Right cardiac atrium (tissue), 5 donors: Measurements from ENCODE around the gene MAP3K2. TPM values are rescaled to one million over a fixed set of nuclear protein-coding genes. Genes with fewer than 3 reads are reported as not detected.

Source experiments
- ATAC-seq, 2 donors: fragments of 200-7000 bp; cut with Tn5 transposase; one replicate each; pipeline versions ENCODE4 v1.8.0 to v1.9.1; 2020; ENCODE audit warnings: moderate library complexity in 2 of 2, mild to moderate bottlenecking in 1 of 2
- DNase-seq, 3 donors: peaks; one replicate each; pipeline ENCODE4 v3.0.0-alpha.2; 2020
- H3K27ac ChIP-seq: one replicate; pipeline ENCODE4 v1.5.1; 2013; ENCODE audit warnings: mild to moderate bottlenecking, low read length, control low read depth, moderate library complexity
- H3K27me3 ChIP-seq: one replicate; pipeline ENCODE4 v1.6.1; 2013; ENCODE audit not compliant: control insufficient read depth, insufficient read depth
- H3K4me1 ChIP-seq: one replicate; pipeline ENCODE4 v1.6.1; 2013; ENCODE audit warnings: low read length; ENCODE audit not compliant: control insufficient read depth, insufficient read depth
- H3K4me3 ChIP-seq: one replicate; pipeline ENCODE4 v1.5.1; 2013; ENCODE audit warnings: low read length, control low read depth
- H3K9me3 ChIP-seq: one replicate; pipeline ENCODE4 v1.6.1; 2013; ENCODE audit warnings: low read length; ENCODE audit not compliant: control insufficient read depth
- WGBS: extraction: QIAGEN DNeasy Blood & Tissue Kit; methylation state at CpG from one replicate; pipeline ENCODE4 v1.1.7; 2013; 5-methylcytosine and 5-hydroxymethylcytosine counted together
- intact Hi-C, 4 donors: fragments of 100-400 bp; cut with DNase I; formaldehyde crosslinking; loops; one replicate each; pipeline versions ENCODE4 v1.11.0 to v1.14.0; 2022 to 2023
- polyA plus RNA-seq: library from polyadenylated mRNA; stranded (reverse); fragments of 200-250 nt; gene quantifications from one replicate; pipeline ENCODE4 v1.2.3, GENCODE V29; 2013
- total RNA-seq, 4 donors: library from RNA; stranded (reverse); fragmentation: NEBNext Ultra II Directional; extraction: Animal tissue kit (Norgen Biotek cat#: 25700); gene quantifications; one replicate each; pipeline ENCODE4 v1.2.1, GENCODE V29; 2021
- donor health status: healthy with polysubstance abuse.
- donor health status: DM: no; HTN: yes; CAD: no.
- donor health status: DM: no; HTN: no; CAD: no.
- donor health status: DM: no; HTN: yes; CAD: no; lungs with severe emphysema.
- donor health status: DM: yes; HTN: yes; CAD: no.

The MAP3K2 gene
- total and polyA plus RNA-seq, 5 donors, result 4.3 to 34.3 (median 30.7) TPM

GRCh38 chr2:127405255-127405610, 17.5 kb upstream of the MAP3K2 start:
- Histone ChIP-seq H3K9me3 (no peaks in the 10 kb centered on the region), H3K4me3 (no peak overlapping the region), H3K4me1 (peaks cover 2% of the 10 kb centered on the region), H3K27ac (no peak overlapping the region), H3K27me3 (no peaks in the 10 kb centered on the region)
- WGBS, result 46% methylated on average over 3 of the region's 3 CpGs
- intact Hi-C loops, result no loop called here
- ATAC-seq (no peak), DNase-seq (no peak)

GRCh38 chr2:127404466-127405254, 16.9 kb upstream of the MAP3K2 start:
- 84% methylated on average over 7 of the region's 7 CpGs for WGBS
- Histone ChIP-seq H3K27me3 (no peaks in the 10 kb centered on the region), H3K4me3 (no peak overlapping the region), H3K9me3 (no peaks in the 10 kb centered on the region), H3K4me1 (peaks cover 2% of the 10 kb centered on the region), H3K27ac (no peak overlapping the region)
- intact Hi-C loops, result no loop called here
- ATAC-seq (no peak), DNase-seq (peak in 1 of 3 donors; percentile 21)

- Histone ChIP-seq H3K4me1 (peaks cover 2% of the 10 kb centered on the region), H3K9me3 (no peaks in the 10 kb centered on the region), H3K4me3 (no peak overlapping the region), H3K27ac (no peak overlapping the region), H3K27me3 (no peaks in the 10 kb centered on the region)
- WGBS, result 79% methylated on average over 3 of the region's 3 CpGs
- no peak for ATAC-seq
- peak in 1 of 3 donors; percentile 28 for DNase-seq
- intact Hi-C loops, result no loop called here
Observed at GRCh38 chr2:127403460-127403859, 15.7 kb upstream of the MAP3K2 start.

GRCh38 chr2:127401757-127402695, 14.3 kb upstream of the MAP3K2 start:
- Histone ChIP-seq H3K4me1 (peaks cover 10% of the 10 kb centered on the region), H3K27me3 (no peaks in the 10 kb centered on the region), H3K27ac (no peak overlapping the region), H3K4me3 (no peak overlapping the region), H3K9me3 (no peaks in the 10 kb centered on the region)
- WGBS, result 80% methylated on average over 11 of the region's 11 CpGs
- intact Hi-C loops, result no loop called here
- DNase-seq (no peak), ATAC-seq (peak in 1 of 2 donors; percentile 9)

- Histone ChIP-seq H3K4me1 (peaks cover 10% of the 10 kb centered on the region), H3K4me3 (no peak overlapping the region), H3K27me3 (no peaks in the 10 kb centered on the region), H3K9me3 (no peaks in the 10 kb centered on the region), H3K27ac (no peak overlapping the region)
- 49% methylated on average over 39 of the region's 39 CpGs for WGBS
- peak in 2 of 3 donors; percentile 71 to 73 for DNase-seq
- ATAC-seq, result peak; percentile 28 to 33
- intact Hi-C loops, result no loop called here
Observed at GRCh38 chr2:127400897-127401756, 13.4 kb upstream of the MAP3K2 start.

GRCh38 chr2:127400533-127400896, 12.7 kb upstream of the MAP3K2 start:
- Histone ChIP-seq H3K9me3 (no peaks in the 10 kb centered on the region), H3K27me3 (no peaks in the 10 kb centered on the region), H3K4me3 (no peak overlapping the region), H3K4me1 (peaks cover 8% of the 10 kb centered on the region), H3K27ac (no peak overlapping the region)
- intact Hi-C loops, result no loop called here
- DNase-seq, result no peak
- ATAC-seq, result no peak
- 73% methylated on average over 9 of the region's 9 CpGs for WGBS

GRCh38 chr2:127398239-127398590, 10.4 kb upstream of the MAP3K2 start:
- H3K27me3 ChIP-seq, result no peaks in the 10 kb centered on the region
- peaks cover 8% of the 10 kb centered on the region for H3K4me1 ChIP-seq
- intact Hi-C loops, result no loop called here
- ATAC-seq, result peak; percentile 84 to 96
- 12% methylated on average over 4 of the region's 4 CpGs for WGBS
- H3K27ac ChIP-seq, result no peak overlapping the region
- DNase-seq, result peak; percentile 89 to 95 (median 91)
- no peak overlapping the region for H3K4me3 ChIP-seq
- H3K9me3 ChIP-seq, result no peaks in the 10 kb centered on the region

GRCh38 chr2:127397568-127398238, 9.9 kb upstream of the MAP3K2 start:
- intact Hi-C loops, result no loop called here
- 84% methylated on average over 9 of the region's 9 CpGs for WGBS
- Histone ChIP-seq H3K9me3 (no peaks in the 10 kb centered on the region), H3K4me1 (peaks cover 8% of the 10 kb centered on the region), H3K27ac (no peak overlapping the region), H3K4me3 (no peak overlapping the region), H3K27me3 (no peaks in the 10 kb centered on the region)
- DNase-seq (no peak), ATAC-seq (peak in 1 of 2 donors; percentile 15)

- DNase-seq (no peak), ATAC-seq (no peak)
- whole genome bisulfite sequencing, result 68% methylated on average over 3 of the region's 3 CpGs
- H3K4me3 ChIP-seq, result no peak overlapping the region
- H3K9me3 ChIP-seq, result no peaks in the 10 kb centered on the region
- H3K27ac ChIP-seq, result no peak overlapping the region
- intact Hi-C loops, result no loop called here
- peaks cover 8% of the 10 kb centered on the region for H3K4me1 ChIP-seq
- no peaks in the 10 kb centered on the region for H3K27me3 ChIP-seq
Observed at GRCh38 chr2:127394492-127394891, 6.7 kb upstream of the MAP3K2 start.

GRCh38 chr2:127392828-127393578, 5.2 kb upstream of the MAP3K2 start:
- Histone ChIP-seq H3K4me3 (no peak overlapping the region), H3K27me3 (no peaks in the 10 kb centered on the region), H3K9me3 (no peaks in the 10 kb centered on the region), H3K27ac (no peak overlapping the region), H3K4me1 (peaks cover 4% of the 10 kb centered on the region)
- DNase-seq (no peak), ATAC-seq (no peak)
- WGBS, result 92% methylated on average over 1 of the region's 1 CpG
- intact Hi-C loops, result no loop called here
